NCI-H1436 (cell line): ENCODE results near the gene VEGFB.

Source experiments
- DNase-seq: peaks from one replicate; lab custom pipeline; 2025; lab: John Stamatoyannopoulos, UW

Gene VEGFB

GRCh38 chr11:64262271-64263002 lies 28.1 kb downstream of the VEGFB start:
- DNase-seq: no peak

GRCh38 chr11:64263021-64263946 lies 28.9 kb downstream of the VEGFB start:
- no peak for DNase-seq

GRCh38 chr11:64263947-64264317 lies 29.5 kb downstream of the VEGFB start:
- no peak for DNase-seq

GRCh38 chr11:64264371-64264852 lies 30.0 kb downstream of the VEGFB start:
- DNase-seq: no peak

GRCh38 chr11:64265176-64266160 lies 31.1 kb downstream of the VEGFB start:
- DNase-seq: no peak

- DNase-seq: no peak
Observed at GRCh38 chr11:64266339-64266738, 32.0 kb downstream of the VEGFB start.

GRCh38 chr11:64267207-64267945 lies 33.0 kb downstream of the VEGFB start:
- DNase-seq: no peak

GRCh38 chr11:64268025-64268892 lies 33.9 kb downstream of the VEGFB start:
- no peak for DNase-seq

GRCh38 chr11:64268893-64269539 lies 34.6 kb downstream of the VEGFB start:
- DNase-seq: no peak

- DNase-seq: peak; percentile 99
Observed at GRCh38 chr11:64269540-64270220, 35.3 kb downstream of the VEGFB start.

- no peak for DNase-seq
Observed at GRCh38 chr11:64275031-64275800, 40.8 kb downstream of the VEGFB start.

- DNase-seq: no peak
Observed at GRCh38 chr11:64275841-64276240, 41.5 kb downstream of the VEGFB start.

- DNase-seq: no peak
Observed at GRCh38 chr11:64276653-64277431, 42.5 kb downstream of the VEGFB start.

- DNase-seq: no peak
Observed at GRCh38 chr11:64278576-64279190, 44.3 kb downstream of the VEGFB start.

- DNase-seq: no peak
Observed at GRCh38 chr11:64281957-64282770, 47.8 kb downstream of the VEGFB start.

GRCh38 chr11:64283092-64283491 lies 48.7 kb downstream of the VEGFB start:
- no peak for DNase-seq
